ENCODE measurements around the gene SPEM1.

SPEM1 gene, protein sequence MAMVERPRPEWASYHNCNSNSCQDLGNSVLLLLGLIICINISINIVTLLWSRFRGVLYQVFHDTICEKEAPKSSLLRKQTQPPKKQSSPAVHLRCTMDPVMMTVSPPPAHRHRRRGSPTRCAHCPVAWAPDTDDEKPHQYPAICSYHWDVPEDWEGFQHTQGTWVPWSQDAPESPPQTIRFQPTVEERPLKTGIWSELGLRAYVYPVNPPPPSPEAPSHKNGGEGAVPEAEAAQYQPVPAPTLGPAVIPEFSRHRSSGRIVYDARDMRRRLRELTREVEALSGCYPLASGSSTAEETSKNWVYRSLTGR

DNA sequence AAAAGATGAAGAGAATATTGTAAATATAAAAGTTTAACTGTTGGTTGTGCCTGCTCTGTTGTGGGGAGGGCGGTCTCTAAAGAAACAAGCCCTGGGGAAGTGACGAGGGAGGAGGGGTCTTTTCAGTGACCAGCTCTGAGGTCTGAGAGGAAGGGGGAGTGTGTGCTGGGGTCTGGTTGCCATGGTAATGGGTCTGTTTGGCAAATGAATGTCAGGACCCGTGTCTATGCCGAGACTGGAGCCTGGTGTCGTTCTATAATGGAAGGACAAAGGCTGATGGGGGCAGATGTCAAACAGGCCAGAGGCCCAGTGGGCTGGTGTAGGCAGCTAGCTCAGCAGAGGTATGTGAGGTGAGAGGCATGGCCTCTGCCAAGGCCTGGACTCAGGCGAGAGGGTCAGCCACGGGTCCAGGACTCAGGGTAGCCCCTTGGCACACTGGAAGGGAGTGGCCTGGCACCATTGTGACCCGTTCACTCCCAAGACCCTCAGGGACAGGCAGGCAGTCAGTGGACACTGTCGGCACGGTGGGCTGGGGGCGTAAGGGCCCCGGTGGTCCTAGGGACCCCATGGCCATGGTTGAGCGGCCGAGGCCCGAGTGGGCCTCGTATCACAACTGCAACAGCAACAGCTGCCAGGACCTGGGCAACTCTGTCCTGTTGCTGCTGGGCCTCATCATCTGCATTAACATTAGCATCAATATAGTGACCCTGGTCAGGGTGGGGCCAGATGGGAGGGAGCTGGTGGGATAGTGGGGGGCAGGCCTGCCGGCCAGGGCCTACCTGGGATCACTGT lies at the start of gene SPEM1:
SPEM1 (plus strand) TSS at position 506 of the 792 bp plus-strand sequence; CDS start at position 567, 61 bp downstream.
- H3K9ac ChIP-seq (ENCODE audit: low read depth, low read length): no peak within 1 kb of the TSS
- peaks cover 6% of the 10 kb centered on the region for H3K4me1 ChIP-seq (ENCODE audit: insufficient read depth, low read length)
- no peaks in the 10 kb centered on the region for H3K27me3 ChIP-seq (ENCODE audit: insufficient read depth, low read length)
- no peak within 1 kb of the TSS for H3K27ac ChIP-seq (ENCODE audit: low read length)
- no peak within 1 kb of the TSS for H3K4me3 ChIP-seq (ENCODE audit: low read length)
- peaks cover 22% of the 10 kb centered on the region for H3K36me3 ChIP-seq (ENCODE audit: insufficient read depth, low read depth, low read length)
- H3K9me3 ChIP-seq (ENCODE audit: insufficient read depth, low read depth, low read length): no peaks in the 10 kb centered on the region

DNA sequence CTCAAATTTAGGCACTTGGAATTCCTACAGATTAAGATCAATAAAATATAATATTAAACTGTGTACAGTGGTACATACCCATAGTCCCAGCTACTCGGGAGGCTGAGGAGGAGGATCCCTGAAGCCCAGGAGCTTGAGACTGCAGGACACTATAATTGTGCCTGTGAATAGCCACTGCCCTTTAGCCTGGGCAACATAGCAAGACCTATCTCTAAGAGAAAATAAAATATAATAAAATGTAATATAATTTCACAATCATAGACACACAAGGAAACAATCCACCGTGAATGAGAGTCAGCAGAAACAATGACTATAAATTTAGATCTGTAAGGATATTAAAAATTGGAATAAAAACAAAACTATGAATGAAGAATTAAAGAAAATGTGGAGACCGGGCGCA lies 49.3 kb upstream of the SPEM1 start:
- Histone ChIP-seq H3K9me3 (ENCODE audit: insufficient read depth, low read depth, low read length) (no peaks in the 10 kb centered on the region), H3K4me1 (ENCODE audit: insufficient read depth, low read length) (peaks cover 3% of the 10 kb centered on the region; the same call in 1 of the 2 replicates), H3K9ac (ENCODE audit: low read depth, low read length) (no peak overlapping the region), H3K36me3 (ENCODE audit: insufficient read depth, low read depth, low read length) (no peaks in the 10 kb centered on the region), H3K27ac (ENCODE audit: low read length) (no peak overlapping the region), H3K27me3 (ENCODE audit: insufficient read depth, low read length) (peaks cover 7% of the 10 kb centered on the region; the same call in 1 of the 2 replicates), H3K4me3 (ENCODE audit: low read length) (no peak overlapping the region)

DNA sequence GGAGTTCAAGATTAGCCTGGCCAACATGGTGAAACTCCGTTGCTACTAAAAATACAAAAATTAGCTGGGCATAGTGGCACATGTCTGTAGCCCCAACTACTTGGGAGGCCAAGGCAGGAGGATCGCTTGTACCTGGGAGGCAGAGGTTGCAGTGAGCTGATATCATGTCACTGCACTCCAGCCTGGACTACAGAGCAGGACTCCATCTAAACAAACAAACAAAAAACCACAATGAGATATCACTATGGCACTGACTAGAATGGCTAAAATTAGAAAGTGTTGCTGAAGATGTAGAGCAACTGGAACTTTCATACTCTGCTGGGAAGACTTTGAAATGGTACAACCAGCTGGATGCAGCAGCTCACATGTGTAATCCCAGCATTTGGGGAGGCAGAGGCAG lies 45.8 kb upstream of the SPEM1 start:
- Histone ChIP-seq H3K4me1 (ENCODE audit: insufficient read depth, low read length) (no peaks in the 10 kb centered on the region), H3K27me3 (ENCODE audit: insufficient read depth, low read length) (peaks cover 9% of the 10 kb centered on the region), H3K9me3 (ENCODE audit: insufficient read depth, low read depth, low read length) (no peaks in the 10 kb centered on the region), H3K27ac (ENCODE audit: low read length) (no peak overlapping the region), H3K4me3 (ENCODE audit: low read length) (no peak overlapping the region), H3K36me3 (ENCODE audit: insufficient read depth, low read depth, low read length) (no peaks in the 10 kb centered on the region), H3K9ac (ENCODE audit: low read depth, low read length) (no peak overlapping the region)

- Histone ChIP-seq H3K4me1 (ENCODE audit: insufficient read depth, low read length) (no peaks in the 10 kb centered on the region), H3K9ac (ENCODE audit: low read depth, low read length) (no peak overlapping the region), H3K9me3 (ENCODE audit: insufficient read depth, low read depth, low read length) (no peaks in the 10 kb centered on the region), H3K27me3 (ENCODE audit: insufficient read depth, low read length) (peaks cover 50% of the 10 kb centered on the region), H3K36me3 (ENCODE audit: insufficient read depth, low read depth, low read length) (no peaks in the 10 kb centered on the region), H3K4me3 (ENCODE audit: low read length) (no peak overlapping the region), H3K27ac (ENCODE audit: low read length) (no peak overlapping the region)
Measured at GRCh38 chr17:7379134-7379533, 41.0 kb upstream of the SPEM1 start.

DNA sequence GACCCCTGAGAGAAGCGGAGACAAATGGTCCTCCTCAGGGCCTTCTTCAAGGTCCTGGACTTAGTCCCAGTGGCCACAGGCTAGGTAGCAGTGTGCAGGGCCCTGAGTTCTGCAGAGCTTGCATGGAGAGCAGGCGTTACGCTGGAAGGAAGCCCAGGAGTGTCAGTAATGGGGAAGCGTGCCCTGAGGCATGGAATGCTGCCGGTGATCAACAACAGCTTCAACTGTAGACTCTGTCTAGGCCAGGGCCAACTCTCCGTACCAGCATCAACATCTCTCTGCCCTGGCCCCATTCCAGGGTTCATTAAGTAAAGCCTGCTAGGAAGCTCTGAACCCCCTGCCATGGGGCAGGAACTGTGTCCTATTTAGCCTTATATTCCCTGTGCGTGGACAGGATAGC lies 39.8 kb upstream of the SPEM1 start:
- Histone ChIP-seq H3K27me3 (ENCODE audit: insufficient read depth, low read length) (peaks cover 50% of the 10 kb centered on the region), H3K9me3 (ENCODE audit: insufficient read depth, low read depth, low read length) (no peaks in the 10 kb centered on the region), H3K9ac (ENCODE audit: low read depth, low read length) (peak overlapping the region; percentile 56; the same call in 1 of the 2 replicates), H3K27ac (ENCODE audit: low read length) (no peak overlapping the region), H3K4me3 (ENCODE audit: low read length) (peak overlapping the region; percentile 72), H3K4me1 (ENCODE audit: insufficient read depth, low read length) (0 out of 2 replicates have a peak, but pooled peaks cover 2% of the 10 kb centered on the region), H3K36me3 (ENCODE audit: insufficient read depth, low read depth, low read length) (no peaks in the 10 kb centered on the region)

DNA sequence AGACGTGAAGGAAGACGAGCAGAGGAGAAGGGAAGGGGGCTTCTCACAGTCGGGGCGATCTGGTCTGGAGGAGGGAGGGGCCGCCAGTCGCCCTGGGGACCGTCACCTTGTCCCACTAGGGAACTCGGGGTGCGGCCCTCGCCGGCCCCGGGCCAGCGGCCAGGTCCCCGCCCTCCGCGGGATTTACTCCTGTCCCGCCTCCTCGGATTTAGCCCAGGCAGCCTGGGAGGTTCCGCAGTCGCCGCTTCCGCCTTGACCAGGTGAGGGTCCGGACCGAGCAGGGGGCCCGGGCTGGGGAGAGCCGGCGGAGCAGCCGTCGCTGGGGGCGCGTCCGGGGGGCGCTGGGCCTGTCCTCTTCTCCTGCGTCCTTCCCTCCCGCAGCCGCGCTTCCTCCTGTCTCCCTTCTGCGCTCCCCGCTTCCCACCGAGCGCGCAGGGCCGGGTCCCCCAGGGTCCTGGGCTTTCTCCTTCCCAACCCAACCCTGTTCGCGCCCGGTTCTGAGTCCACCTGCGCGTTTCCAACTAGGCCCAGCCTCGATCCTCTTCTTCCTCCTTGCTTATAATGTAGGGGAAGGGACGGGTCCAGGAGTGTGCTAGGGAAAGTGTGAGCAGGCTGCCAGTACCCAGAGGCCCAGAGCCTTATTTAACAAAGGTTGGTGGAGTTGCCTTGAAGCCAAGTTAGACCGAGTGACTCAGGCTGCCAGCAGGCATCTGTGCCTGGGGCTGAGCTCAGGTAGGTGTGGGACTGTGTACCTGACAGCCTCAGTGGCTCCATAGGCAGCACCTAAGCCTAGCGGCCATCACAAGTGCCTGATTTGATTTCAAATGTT lies 39.1 kb upstream of the SPEM1 start, which contains the start of gene TNK1:
TNK1 (plus strand) TSS at position 235 of the 829 bp plus-strand sequence. CDS start 1,838 bp downstream, outside the sequence.
- H3K4me3 ChIP-seq (ENCODE audit: low read length): peak within 1 kb of the TSS; percentile 72
- no peaks in the 10 kb centered on the region for H3K9me3 ChIP-seq (ENCODE audit: insufficient read depth, low read depth, low read length)
- 0 out of 2 replicates have a peak, but pooled peaks cover 2% of the 10 kb centered on the region for H3K4me1 ChIP-seq (ENCODE audit: insufficient read depth, low read length)
- H3K27ac ChIP-seq (ENCODE audit: low read length): no peak within 1 kb of the TSS
- H3K9ac ChIP-seq (ENCODE audit: low read depth, low read length): peak within 1 kb of the TSS; percentile 56; the same call in 1 of the 2 replicates
- H3K27me3 ChIP-seq (ENCODE audit: insufficient read depth, low read length): peaks cover 50% of the 10 kb centered on the region
- peaks cover 3% of the 10 kb centered on the region; the same call in 1 of the 2 replicates for H3K36me3 ChIP-seq (ENCODE audit: insufficient read depth, low read depth, low read length)

- Histone ChIP-seq H3K9ac (ENCODE audit: low read depth, low read length) (no peak overlapping the region), H3K4me1 (ENCODE audit: insufficient read depth, low read length) (0 out of 2 replicates have a peak, but pooled peaks cover 2% of the 10 kb centered on the region), H3K4me3 (ENCODE audit: low read length) (no peak overlapping the region), H3K27ac (ENCODE audit: low read length) (no peak overlapping the region), H3K27me3 (ENCODE audit: insufficient read depth, low read length) (peaks cover 50% of the 10 kb centered on the region), H3K36me3 (ENCODE audit: insufficient read depth, low read depth, low read length) (peaks cover 4% of the 10 kb centered on the region; the same call in 1 of the 2 replicates), H3K9me3 (ENCODE audit: insufficient read depth, low read depth, low read length) (no peaks in the 10 kb centered on the region)
Measured at GRCh38 chr17:7382901-7383300, 37.2 kb upstream of the SPEM1 start.

GRCh38 chr17:7383371-7383741 lies 36.8 kb upstream of the SPEM1 start:
- H3K27ac ChIP-seq (ENCODE audit: low read length): no peak overlapping the region
- H3K9me3 ChIP-seq (ENCODE audit: insufficient read depth, low read depth, low read length): no peaks in the 10 kb centered on the region
- peaks cover 50% of the 10 kb centered on the region for H3K27me3 ChIP-seq (ENCODE audit: insufficient read depth, low read length)
- H3K36me3 ChIP-seq (ENCODE audit: insufficient read depth, low read depth, low read length): peaks cover 5% of the 10 kb centered on the region
- no peak overlapping the region for H3K9ac ChIP-seq (ENCODE audit: low read depth, low read length)
- H3K4me3 ChIP-seq (ENCODE audit: low read length): peak overlapping the region; percentile 78; the same call in 1 of the 2 replicates
- 0 out of 2 replicates have a peak, but pooled peaks cover 2% of the 10 kb centered on the region for H3K4me1 ChIP-seq (ENCODE audit: insufficient read depth, low read length)

DNA sequence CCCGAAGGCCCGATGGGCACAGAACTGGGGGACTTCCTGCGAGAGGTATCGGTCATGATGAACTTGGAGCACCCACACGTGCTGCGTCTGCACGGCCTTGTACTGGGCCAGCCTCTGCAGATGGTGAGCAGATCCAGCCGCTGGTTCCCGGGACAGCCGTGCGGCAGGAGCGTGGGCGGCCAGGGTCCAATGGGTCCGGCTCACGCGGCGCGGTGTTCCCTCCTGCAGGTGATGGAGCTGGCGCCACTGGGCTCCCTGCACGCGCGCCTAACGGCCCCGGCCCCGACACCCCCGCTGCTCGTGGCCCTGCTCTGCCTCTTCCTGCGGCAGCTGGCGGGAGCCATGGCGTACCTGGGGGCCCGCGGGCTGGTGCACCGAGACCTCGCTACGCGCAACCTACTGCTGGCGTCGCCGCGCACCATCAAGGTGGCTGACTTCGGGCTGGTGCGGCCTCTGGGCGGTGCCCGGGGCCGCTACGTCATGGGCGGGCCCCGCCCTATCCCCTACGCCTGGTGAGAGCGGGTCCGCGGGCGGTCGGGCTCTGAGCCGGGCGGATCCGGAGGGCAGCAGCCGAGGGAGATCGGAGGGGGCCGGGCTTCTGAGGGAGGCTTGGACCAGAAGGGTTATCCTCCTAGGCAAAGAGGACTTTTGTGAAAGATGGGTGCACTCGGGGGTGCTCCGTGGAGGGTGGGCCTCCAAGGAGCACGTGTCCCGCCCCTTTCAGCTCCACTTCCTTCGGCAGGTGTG lies 36.2 kb upstream of the SPEM1 start:
- Histone ChIP-seq H3K4me1 (ENCODE audit: insufficient read depth, low read length) (0 out of 2 replicates have a peak, but pooled peaks cover 2% of the 10 kb centered on the region), H3K36me3 (ENCODE audit: insufficient read depth, low read depth, low read length) (peaks cover 11% of the 10 kb centered on the region), H3K9ac (ENCODE audit: low read depth, low read length) (peak overlapping the region; percentile 73; the same call in 1 of the 2 replicates), H3K27me3 (ENCODE audit: insufficient read depth, low read length) (peaks cover 50% of the 10 kb centered on the region), H3K4me3 (ENCODE audit: low read length) (peak overlapping the region; percentile 78), H3K27ac (ENCODE audit: low read length) (no peak overlapping the region), H3K9me3 (ENCODE audit: insufficient read depth, low read depth, low read length) (no peaks in the 10 kb centered on the region)

- Histone ChIP-seq H3K27ac (ENCODE audit: low read length) (no peak overlapping the region), H3K4me3 (ENCODE audit: low read length) (peak overlapping the region; percentile 78), H3K36me3 (ENCODE audit: insufficient read depth, low read depth, low read length) (peaks cover 17% of the 10 kb centered on the region), H3K9me3 (ENCODE audit: insufficient read depth, low read depth, low read length) (no peaks in the 10 kb centered on the region), H3K4me1 (ENCODE audit: insufficient read depth, low read length) (0 out of 2 replicates have a peak, but pooled peaks cover 2% of the 10 kb centered on the region), H3K27me3 (ENCODE audit: insufficient read depth, low read length) (peaks cover 44% of the 10 kb centered on the region), H3K9ac (ENCODE audit: low read depth, low read length) (peak overlapping the region; percentile 73; the same call in 1 of the 2 replicates)
Measured at GRCh38 chr17:7384489-7385081, 35.5 kb upstream of the SPEM1 start.

All from iPS-20b (cell line).